GM21526 (cell line): ENCODE measurements around the gene FLNA.
"Not testable (repeated sequence)": the region's sequence is repeated elsewhere in the genome, so short reads cannot be mapped to it uniquely, and the experiment has no call there.

Experiments used
- ATAC-seq: cut with Tn5 transposase; IDR thresholded peaks from one replicate; pipeline ENCODE4 v1.9.1; 2021; ENCODE audit warnings: moderate library complexity; ENCODE audit not compliant: unreplicated experiment, low FRiP score

The FLNA gene

GRCh38 chrX:154310616-154311536, 63.6 kb downstream of the FLNA start:
- ATAC-seq: no peak

DNA sequence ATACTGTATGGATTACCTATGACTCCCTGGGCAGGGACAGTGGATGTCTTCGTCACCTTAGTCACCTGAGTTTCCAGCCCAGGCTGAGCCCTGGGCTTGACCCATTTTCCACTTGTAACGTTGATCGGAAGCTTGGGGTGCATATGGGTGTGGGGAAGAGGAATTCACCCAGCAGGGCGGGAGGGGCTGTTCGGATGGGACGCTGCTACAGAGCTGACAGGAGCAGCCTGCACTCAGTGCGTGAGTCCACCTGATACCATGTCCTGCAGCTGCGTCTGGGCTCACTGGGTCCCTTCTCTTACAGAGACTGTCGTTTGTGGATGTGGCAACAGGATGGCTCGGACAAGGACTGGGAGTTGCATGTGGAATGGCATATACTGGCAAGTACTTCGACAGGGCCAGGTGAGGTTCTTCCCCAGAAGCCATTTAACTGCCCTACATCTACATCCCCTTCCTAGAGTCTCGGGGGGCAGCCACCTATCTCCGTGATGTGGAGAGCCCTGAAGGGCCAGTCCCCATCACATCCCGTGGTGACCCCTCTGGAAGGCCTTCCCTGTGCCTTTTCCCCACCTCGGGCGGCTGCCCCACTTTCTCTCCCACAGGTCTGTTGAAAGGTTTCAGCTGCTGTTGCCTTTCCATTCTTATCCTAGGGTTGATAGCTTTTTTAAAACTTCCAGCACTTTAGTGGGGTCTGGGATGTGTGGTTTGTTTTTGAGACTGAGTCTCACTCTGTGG, 65.2 kb downstream of the FLNA start:
- ATAC-seq: no peak

- no peak for ATAC-seq
Observed at GRCh38 chrX:154308108-154308946, 66.1 kb downstream of the FLNA start.

DNA sequence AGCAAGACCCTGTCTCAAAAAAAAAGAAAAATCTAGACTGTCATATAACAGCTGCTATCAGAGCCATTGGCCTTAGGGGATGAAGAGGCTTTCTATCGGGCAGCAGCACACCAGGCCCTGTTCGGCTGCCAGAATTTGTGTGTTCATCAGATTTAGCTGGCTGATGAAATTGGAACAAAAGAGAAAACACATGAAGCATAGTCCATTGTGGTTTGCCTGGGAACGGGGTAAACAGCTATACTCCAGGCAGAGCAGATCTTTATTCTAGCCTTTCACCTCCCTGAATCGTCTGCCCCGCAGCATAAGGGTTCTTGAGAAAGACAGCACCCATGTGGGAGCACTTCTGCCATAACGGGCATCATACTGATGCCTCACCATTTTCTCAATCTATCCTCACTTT, 67.2 kb downstream of the FLNA start:
- ATAC-seq: no peak

DNA sequence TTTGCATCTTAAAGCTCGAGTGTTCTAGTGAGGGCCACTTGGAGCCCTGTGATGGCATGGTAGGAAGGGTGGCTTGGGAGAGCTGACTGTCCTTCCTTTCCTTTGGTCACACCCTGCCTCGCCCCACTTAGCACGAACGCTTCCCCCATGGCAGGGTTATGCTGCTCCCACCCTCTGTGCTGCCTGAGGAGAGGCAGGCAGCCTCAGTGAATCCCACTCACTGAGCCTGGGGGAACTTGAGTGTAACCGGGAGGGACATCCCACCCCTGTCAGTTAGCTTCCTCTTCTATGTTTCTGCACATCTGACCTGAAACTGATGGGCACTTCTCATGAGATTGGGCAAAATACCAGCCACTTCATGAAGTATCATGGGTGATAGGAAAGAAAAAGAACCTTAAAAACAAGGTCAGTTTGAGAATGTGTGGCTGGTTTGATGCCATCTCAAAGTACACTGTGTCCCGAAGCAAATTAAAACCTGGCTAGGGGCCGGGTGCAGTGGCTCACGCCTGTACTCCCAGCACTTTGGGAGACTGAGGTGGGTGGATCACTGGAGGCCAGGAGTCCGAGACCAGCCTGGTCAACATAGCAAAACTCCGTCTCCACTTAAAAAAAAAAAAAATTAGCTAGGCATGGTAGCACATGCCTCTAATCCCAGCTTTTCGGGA, 68.8 kb downstream of the FLNA start:
- ATAC-seq: no peak

GRCh38 chrX:154304846-154305245, 69.6 kb downstream of the FLNA start:
- ATAC-seq: no peak

- no peak for ATAC-seq
Observed at GRCh38 chrX:154303476-154303875, 71.0 kb downstream of the FLNA start.

- not testable (repeated sequence) for ATAC-seq
Observed at GRCh38 chrX:154302998-154303397, 71.4 kb downstream of the FLNA start.

- ATAC-seq: no peak
Observed at GRCh38 chrX:154300816-154301215, 73.6 kb downstream of the FLNA start.
